G401 (cell line): ENCODE measurements around the gene TAF5. TPM values are rescaled to one million over a fixed set of nuclear protein-coding genes. Genes with fewer than 3 reads are reported as not detected.
"Not testable (repeated sequence)": the region's sequence is repeated elsewhere in the genome, so short reads cannot be mapped to it uniquely, and the experiment has no call there.

ENCODE experiments used
- DNase-seq: peaks from one replicate; pipeline ENCODE4 v3.0.0-alpha.2; 2015; ENCODE audit warnings: low spot score
- in situ Hi-C: cut with HindIII; loops from 2 replicates; pipeline ENCODE4 v1.10.0; 2016; ENCODE audit warnings: low sequenced_read_pairs, mixed read lengths
- total RNA-seq: library from RNA; depleted of rRNA; stranded (reverse); fragments of >200 nt; shearing (Covaris generic); gene quantifications from 2 replicates; pipeline ENCODE4 v1.2.3, GENCODE V29; 2014; rRNA removed

TAF5 gene
- 10.2 and 11.9 TPM in 2 replicates for total RNA-seq

DNA sequence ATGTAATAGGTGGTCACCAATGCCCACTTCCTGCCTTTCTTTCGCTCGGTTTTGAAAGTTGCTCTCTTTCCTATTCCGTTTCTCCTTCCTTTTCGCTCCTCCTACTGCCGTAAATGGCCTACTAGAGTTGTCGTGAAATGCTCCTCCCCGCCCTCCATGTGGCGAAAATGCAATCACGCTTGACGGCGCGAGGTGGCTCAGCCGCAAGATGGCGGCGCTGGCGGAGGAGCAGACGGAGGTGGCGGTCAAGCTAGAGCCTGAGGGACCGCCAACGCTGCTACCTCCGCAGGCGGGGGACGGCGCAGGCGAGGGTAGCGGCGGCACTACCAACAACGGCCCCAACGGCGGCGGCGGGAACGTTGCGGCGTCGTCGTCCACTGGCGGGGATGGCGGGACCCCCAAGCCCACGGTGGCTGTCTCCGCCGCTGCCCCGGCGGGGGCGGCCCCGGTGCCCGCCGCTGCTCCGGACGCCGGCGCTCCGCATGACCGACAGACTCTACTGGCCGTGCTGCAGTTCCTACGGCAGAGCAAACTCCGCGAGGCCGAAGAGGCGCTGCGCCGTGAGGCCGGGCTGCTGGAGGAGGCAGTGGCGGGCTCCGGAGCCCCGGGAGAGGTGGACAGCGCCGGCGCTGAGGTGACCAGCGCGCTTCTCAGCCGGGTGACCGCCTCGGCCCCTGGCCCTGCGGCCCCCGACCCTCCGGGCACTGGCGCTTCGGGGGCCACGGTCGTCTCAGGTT lies at the start of gene TAF5:
Gene TAF5, plus strand, starts transcription at position 195 of the 737 bp plus-strand sequence. Its CDS starts 14 bp downstream, at position 209.
- in situ Hi-C loops = no loop called here
- peak; percentile 96 for DNase-seq

DNA sequence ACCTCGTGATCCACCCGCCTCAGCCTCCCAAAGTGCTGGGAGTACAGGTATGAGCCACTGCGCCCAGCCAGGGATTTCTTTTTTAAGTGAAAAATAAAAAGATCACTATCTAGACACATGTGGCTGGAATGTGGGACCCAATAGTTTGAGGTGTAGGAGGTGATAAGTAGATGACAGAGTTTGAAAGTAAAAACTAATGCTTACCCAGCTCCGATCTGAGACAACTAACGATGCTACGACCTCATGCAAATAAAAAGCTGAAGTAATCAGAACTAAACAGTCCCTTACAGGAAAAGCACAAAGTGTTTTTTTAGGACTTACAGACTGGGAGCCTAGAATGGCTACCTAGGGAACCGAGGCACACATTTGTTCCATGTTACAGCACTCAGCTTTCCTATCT lies 39.9 kb upstream of the TAF5 start:
- DNase-seq = no peak
- in situ Hi-C loops = no loop called here

DNA sequence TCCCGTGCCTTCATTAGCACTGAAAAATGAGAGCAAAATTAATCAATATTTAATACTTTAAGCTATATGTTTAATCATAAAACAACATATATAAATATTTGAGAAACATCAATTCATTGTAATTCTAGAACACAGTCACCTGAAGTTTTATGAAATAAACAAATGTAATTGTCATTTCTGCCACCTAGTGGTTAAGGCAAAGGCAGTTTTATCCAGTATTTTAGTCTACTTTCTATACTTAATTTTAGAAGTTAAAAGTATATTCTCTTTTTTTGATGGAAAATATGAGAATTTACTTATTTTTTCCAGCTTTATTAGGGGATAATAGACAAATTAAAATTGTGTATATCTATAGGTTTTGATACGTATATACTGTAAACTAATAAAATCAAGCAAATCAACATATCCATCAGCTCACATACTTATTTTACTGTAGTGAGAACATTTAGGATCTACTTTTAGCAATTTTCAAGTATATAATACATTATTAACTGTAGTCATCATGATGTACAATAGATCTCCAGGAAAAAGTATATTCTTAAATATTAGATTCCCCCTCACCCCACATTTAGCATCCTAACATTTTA lies 33.7 kb upstream of the TAF5 start:
- peak; percentile 52 for DNase-seq
- in situ Hi-C loops = no loop called here

GRCh38 chr10:103334567-103334966 lies 33.2 kb upstream of the TAF5 start:
- in situ Hi-C loops = no loop called here
- DNase-seq = no peak

DNA sequence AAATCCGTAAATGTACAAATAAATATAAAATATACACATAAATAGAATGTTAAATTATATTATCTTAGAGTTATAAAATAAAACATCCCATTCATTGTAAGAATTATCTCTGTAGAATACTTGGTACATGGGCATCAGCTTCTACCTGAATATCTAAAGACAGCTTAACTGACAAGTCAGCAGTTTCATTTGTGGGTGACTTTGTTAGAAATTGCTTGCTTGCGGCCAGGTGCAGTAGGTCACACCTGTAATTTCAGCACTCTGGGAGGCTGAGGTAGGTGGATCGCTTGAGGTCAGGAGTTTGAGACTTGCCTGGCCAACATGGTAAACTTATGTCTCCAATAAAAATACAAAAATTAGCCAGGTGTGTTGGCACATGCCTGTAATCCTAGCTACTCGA lies 31.4 kb upstream of the TAF5 start:
- in situ Hi-C loops = no loop called here
- no peak for DNase-seq

GRCh38 chr10:103350175-103350516 lies 17.6 kb upstream of the TAF5 start:
- DNase-seq = no peak
- in situ Hi-C loops = no loop called here

GRCh38 chr10:103350517-103351260 lies 17.1 kb upstream of the TAF5 start, which contains the start of gene PCGF6:
PCGF6 (minus strand) TSS chr10:103351140; CDS start chr10:103351066, 74 bp downstream.
- peak; percentile 84 for DNase-seq
- in situ Hi-C loops = no loop called here

DNA sequence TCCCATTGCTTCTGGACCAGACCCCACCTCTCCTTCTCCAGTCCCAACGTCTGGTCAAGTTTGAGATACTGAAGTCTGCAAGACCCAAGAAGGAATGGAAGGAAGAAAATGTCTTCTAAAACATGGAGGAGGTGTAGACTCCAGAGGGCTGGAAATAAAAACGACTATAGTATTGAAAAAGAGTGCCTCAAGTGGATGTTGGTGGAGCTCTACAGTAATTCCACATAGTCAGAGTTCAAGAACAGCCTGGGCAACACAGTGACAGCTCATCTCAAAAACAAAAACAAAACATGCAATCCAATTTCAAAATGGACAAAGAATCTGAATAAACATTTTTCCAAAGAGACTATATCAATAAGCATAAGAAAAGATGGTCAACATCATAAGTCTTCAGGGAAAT lies 14.5 kb upstream of the TAF5 start:
- DNase-seq = no peak
- in situ Hi-C loops = no loop called here

DNA sequence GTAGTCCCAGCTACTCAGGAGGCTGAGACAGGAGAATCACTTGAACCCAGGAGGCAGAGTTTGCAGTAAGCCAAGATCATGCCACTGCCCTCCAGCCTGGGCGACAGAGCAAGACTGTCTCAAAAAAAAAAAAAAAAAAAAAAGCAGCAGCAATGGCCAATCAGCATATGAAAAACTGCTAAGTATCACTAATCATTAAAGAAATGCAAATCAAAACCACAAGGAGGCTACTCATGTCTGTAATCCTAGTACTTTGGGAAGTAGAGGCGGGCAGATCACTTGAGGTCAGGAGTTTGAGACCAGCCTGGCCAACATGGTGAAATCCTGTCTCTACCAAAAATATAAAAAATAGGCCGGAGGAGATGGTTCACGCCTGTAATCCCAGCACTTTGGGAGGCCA lies 13.2 kb upstream of the TAF5 start:
- in situ Hi-C loops, DNase-seq: not testable (repeated sequence)

GRCh38 chr10:103355906-103356599 lies 11.7 kb upstream of the TAF5 start:
- no peak for DNase-seq
- in situ Hi-C loops = no loop called here

GRCh38 chr10:103359493-103359892 lies 8.3 kb upstream of the TAF5 start:
- in situ Hi-C loops, DNase-seq: not testable (repeated sequence)

DNA sequence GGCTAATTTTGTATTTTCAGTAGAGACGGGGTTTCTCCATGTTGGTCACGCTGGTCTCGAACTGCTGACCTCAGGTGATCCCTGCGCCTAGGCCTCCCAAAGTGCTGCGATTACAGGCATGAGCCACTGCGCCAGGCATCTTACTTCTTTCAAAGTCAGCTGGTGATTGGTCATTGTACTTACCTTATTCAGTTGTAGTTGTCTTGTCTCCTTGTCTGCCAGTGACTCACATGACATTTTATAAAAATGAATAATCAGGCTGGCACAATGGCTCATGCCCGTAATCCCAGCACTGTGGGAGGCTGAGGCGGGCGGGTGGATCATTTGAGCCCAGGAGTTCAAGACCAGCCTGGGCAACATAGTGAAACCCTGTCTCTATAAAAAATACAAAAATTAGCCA lies 7.0 kb upstream of the TAF5 start:
- DNase-seq, in situ Hi-C loops: not testable (repeated sequence)

- in situ Hi-C loops = no loop called here
- DNase-seq = no peak
These were observed 396 bp upstream of the TAF5 start for GRCh38 chr10:103367379-103367781.

GRCh38 chr10:103373544-103373943 lies 5.8 kb downstream of the TAF5 start:
- no peak for DNase-seq
- in situ Hi-C loops = no loop called here

DNA sequence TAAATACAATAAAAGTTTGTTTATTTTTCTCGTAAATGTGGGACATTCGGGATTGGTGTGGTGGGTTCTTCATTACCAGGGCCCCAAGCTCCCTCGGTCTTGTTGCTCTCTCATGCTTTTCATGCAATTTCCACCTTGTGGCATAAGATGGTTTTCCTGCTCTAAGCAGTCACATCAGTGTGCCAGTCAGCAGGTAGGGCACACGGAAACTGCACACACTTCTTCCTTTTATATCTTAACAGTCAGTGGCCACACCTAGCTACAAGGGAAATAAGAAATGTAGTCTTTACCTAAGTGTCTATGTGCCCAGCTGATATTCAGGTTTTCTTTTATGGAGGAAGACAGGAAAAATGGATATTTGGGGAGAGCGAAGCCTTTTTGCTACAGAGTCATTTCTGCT lies 6.5 kb downstream of the TAF5 start:
- in situ Hi-C loops = no loop called here
- DNase-seq = no peak

DNA sequence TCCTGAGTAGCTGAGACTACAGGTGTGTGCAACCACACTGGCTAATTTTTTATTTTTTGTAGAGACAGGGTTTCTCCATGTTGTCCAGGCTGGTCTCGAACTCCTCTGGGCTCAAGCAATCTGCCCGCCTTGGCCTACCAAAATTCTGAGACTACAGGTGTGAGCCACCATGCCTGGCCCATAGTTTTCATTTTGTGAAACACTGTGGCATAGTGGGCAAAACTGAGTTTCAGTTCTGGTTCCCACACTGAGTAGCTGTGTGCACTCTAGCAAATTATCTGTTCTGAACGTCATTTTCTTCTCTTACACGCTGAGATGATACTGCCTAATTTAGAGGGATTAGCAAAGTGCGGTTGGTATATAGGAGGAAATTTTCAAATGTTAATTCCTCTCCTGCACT lies 15.0 kb downstream of the TAF5 start:
- in situ Hi-C loops = no loop called here
- no peak for DNase-seq

GRCh38 chr10:103394180-103394579 lies 26.4 kb downstream of the TAF5 start:
- in situ Hi-C loops = no loop called here
- DNase-seq = no peak

GRCh38 chr10:103395754-103396066 lies 27.9 kb downstream of the TAF5 start:
- peak; percentile 12 for DNase-seq

GRCh38 chr10:103396067-103396788 lies 28.5 kb downstream of the TAF5 start, which contains the start of the genes ATP5MK and PDCD11:
ATP5MK (minus strand) TSS chr10:103396475; CDS start chr10:103392457, 4,018 bp downstream.
PDCD11 (plus strand) TSS chr10:103396626; CDS start chr10:103398427, 1,801 bp downstream.
- in situ Hi-C loops = no loop called here
- peak; percentile 99 for DNase-seq

More at GRCh38 chr10:103395754-103396066, 27.9 kb downstream of the TAF5 start:
- in situ Hi-C loops = no loop called here
